HCT116 (cell line): ENCODE results near the gene SLC6A14. TPM values are rescaled to one million over a fixed set of nuclear protein-coding genes. Genes with fewer than 3 reads are reported as not detected.

Source experiments
- ATAC-seq: fragments of 200-7000 bp; cut with Tn5 transposase; 2 replicates; pipeline ENCODE4 v1.9.1; 2020; ENCODE audit warnings: mild to moderate bottlenecking, moderate library complexity
- BruUV-seq: library from RNA; stranded (reverse); fragments of 400-500 nt; replicated peaks from 2 replicates; lab custom pipeline; 2021; lab: Mats Ljungman, UMichigan
- CTCF ChIA-PET: fragments of 300-600 bp; sonication (Branson Sonifier 250); formaldehyde crosslinking; loops from one replicate; lab custom pipeline; 2021; ENCODE audit warnings: antibody characterized with exemption; lab: Charles Lee
- POLR2A ChIA-PET: fragments of 300-600, 350-600 bp; sonication (Branson Sonifier 250); formaldehyde crosslinking; loops from one replicate; lab custom pipeline; 2021; ENCODE audit warnings: antibody characterized with exemption; lab: Charles Lee
- RAD21 ChIA-PET, 2 experiments: fragments of 300-600 bp; sonication (Branson Sonifier 250); formaldehyde crosslinking; loops; one replicate each; lab custom pipeline; 2023; ENCODE audit warnings: low total read pairs in 2 of 2; ENCODE audit not compliant: uncharacterized antibody in 2 of 2, unreplicated experiment in 2 of 2, low non-redundant PET in 1 of 2; lab: Charles Lee
- DNase-seq: peaks from one replicate; pipeline ENCODE4 v3.0.0-alpha.2; 2010; ENCODE audit warnings: low read depth, low spot score
- H2AFZ ChIP-seq: fragments of 200-600 bp; shearing (Covaris generic), sonication (generic); 2 replicates; pipeline ENCODE4 v1.6.1; 2017; ENCODE audit warnings: low read depth, mixed run types, mixed read lengths, antibody characterized with exemption, low read length; ENCODE audit not compliant: poor library complexity, severe bottlenecking
- H3K27ac ChIP-seq: 2 replicates; pipeline ENCODE4 v1.5.1; 2012; ENCODE audit warnings: low read depth, low read length
- H3K27me3 ChIP-seq: fragments of 200-600 bp; sonication (generic); 2 replicates; pipeline ENCODE4 v1.6.1; 2016; ENCODE audit warnings: mixed run types, low read length, mixed read lengths; ENCODE audit not compliant: insufficient read depth
- H3K36me3 ChIP-seq, 2 experiments: fragments of 200-500 bp in 1 of 2; fragments of 200-600 bp in 1 of 2; sonication (Bioruptor generic) in 1 of 2; sonication (generic) in 1 of 2; 2 replicates each; pipeline versions ENCODE4 v1.5.1 to v1.6.1; 2014 to 2016; ENCODE audit warnings: low read length in 2 of 2, inconsistent platforms in 1 of 2, mixed read lengths in 1 of 2, mixed run types in 1 of 2; ENCODE audit not compliant: insufficient read depth in 2 of 2, control insufficient read depth in 1 of 2
- H3K4me1 ChIP-seq, 2 experiments: fragments of 200-600 bp in 1 of 2; sonication (generic) in 1 of 2; 2 replicates each; pipeline versions ENCODE4 v1.5.1 to v1.6.1; 2012 to 2017; ENCODE audit warnings: low read length in 2 of 2, inconsistent platforms in 1 of 2, mild to moderate bottlenecking in 1 of 2, mixed read lengths in 1 of 2, mixed run types in 1 of 2, moderate library complexity in 1 of 2; ENCODE audit not compliant: insufficient read depth in 2 of 2, control insufficient read depth in 1 of 2
- H3K4me2 ChIP-seq: fragments of 200-600 bp; sonication (generic); 2 replicates; pipeline ENCODE4 v1.6.1; 2017; ENCODE audit warnings: mixed run types, low read length, mixed read lengths
- H3K4me3 ChIP-seq, 2 experiments: fragments of 200-600 bp in 1 of 2; sonication (generic) in 1 of 2; replicated peaks in 1 of 2; 2 replicates each; pipeline ENCODE4 v1.5.1; 2011 to 2016; ENCODE audit warnings: low read length in 2 of 2, control low read depth in 1 of 2, low read depth in 1 of 2, mild to moderate bottlenecking in 1 of 2, mixed read lengths in 1 of 2, mixed run types in 1 of 2
- H3K79me2 ChIP-seq: fragments of 200-600 bp; sonication (generic); 2 replicates; pipeline ENCODE4 v1.6.1; 2017; ENCODE audit warnings: mild to moderate bottlenecking, mixed run types, low read length, moderate library complexity, mixed read lengths; ENCODE audit not compliant: insufficient read depth
- H3K9ac ChIP-seq: fragments of 200-600 bp; sonication (generic); 2 replicates; pipeline ENCODE4 v1.6.1; 2016; ENCODE audit warnings: low read length, mixed read lengths
- H3K9me2 ChIP-seq: fragments of 200-600 bp; sonication (generic), shearing (Covaris generic); 2 replicates; pipeline ENCODE4 v1.6.1; 2017; ENCODE audit warnings: mixed run types, mild to moderate bottlenecking, moderate library complexity; ENCODE audit not compliant: insufficient read depth
- H3K9me3 ChIP-seq, 2 experiments: fragments of 200-500 bp in 1 of 2; fragments of 200-600 bp in 1 of 2; sonication (Bioruptor generic) in 1 of 2; sonication (generic) in 1 of 2; 2 replicates each; pipeline ENCODE4 v1.6.1; 2014 to 2017; ENCODE audit warnings: low read length in 2 of 2, mixed read lengths in 2 of 2, inconsistent platforms in 1 of 2, low read depth in 1 of 2, mild to moderate bottlenecking in 1 of 2, mixed run types in 1 of 2, moderate library complexity in 1 of 2; ENCODE audit not compliant: control insufficient read depth in 1 of 2, insufficient read depth in 1 of 2
- H4K20me1 ChIP-seq: fragments of 200-600 bp; sonication (generic), shearing (Covaris generic); 2 replicates; pipeline ENCODE4 v1.6.1; 2017; ENCODE audit warnings: mixed run types, mild to moderate bottlenecking, moderate library complexity; ENCODE audit not compliant: insufficient read depth
- CTCF ChIP-seq, 3 experiments: fragments of 200-600 bp in 1 of 3; sonication (generic) in 1 of 3; IDR thresholded peaks in 2 of 3; conservative IDR thresholded peaks in 1 of 3; 2 replicates each; pipeline ENCODE4 v1.5.1; 2012 to 2017; ENCODE audit warnings: low read depth in 2 of 3, low read length in 2 of 3, antibody characterized with exemption in 1 of 3, borderline replicate concordance in 1 of 3, control low read depth in 1 of 3, mild to moderate bottlenecking in 1 of 3, mixed read lengths in 1 of 3, mixed run types in 1 of 3, moderate library complexity in 1 of 3; ENCODE audit not compliant: insufficient read depth in 1 of 3
- EGR1 ChIP-seq: IDR thresholded peaks from 2 replicates; pipeline ENCODE4 v1.6.1; 2012; ENCODE audit warnings: low read depth
- ELF1 ChIP-seq: IDR thresholded peaks from 2 replicates; pipeline ENCODE4 v1.6.1; 2012; ENCODE audit warnings: low read depth, borderline replicate concordance
- EZH2 ChIP-seq: fragments of 200-600 bp; sonication (generic); IDR thresholded peaks from 2 replicates; pipeline ENCODE4 v1.6.1; 2017; ENCODE audit warnings: antibody characterized with exemption, mixed run types
- EZH2phosphoT487 ChIP-seq: fragments of 200-600 bp; IDR thresholded peaks from 2 replicates; pipeline ENCODE4 v1.6.1; 2018; ENCODE audit warnings: antibody characterized with exemption, borderline replicate concordance
- POLR2AphosphoS5 ChIP-seq: IDR thresholded peaks from 2 replicates; pipeline ENCODE4 v1.6.1; 2011; ENCODE audit warnings: mild to moderate bottlenecking, low read depth, low read length, moderate library complexity
- RAD21 ChIP-seq: IDR thresholded peaks from 2 replicates; pipeline ENCODE4 v1.6.1; 2012; ENCODE audit warnings: low read depth, mild to moderate bottlenecking
- SIN3A ChIP-seq: IDR thresholded peaks from 2 replicates; pipeline ENCODE4 v1.6.1; 2012; ENCODE audit warnings: low read depth
- SP1 ChIP-seq: IDR thresholded peaks from 2 replicates; pipeline ENCODE4 v1.6.1; 2012; ENCODE audit warnings: low read depth
- TCF7L2 ChIP-seq: IDR thresholded peaks from 2 replicates; pipeline ENCODE4 v1.7.0; 2011; ENCODE audit warnings: borderline replicate concordance, inconsistent platforms; ENCODE audit not compliant: insufficient read depth, insufficient read length; ENCODE audit errors: extremely low read depth
- YY1 ChIP-seq: IDR thresholded peaks from 2 replicates; pipeline ENCODE4 v1.6.1; 2011; ENCODE audit warnings: low read length, low read depth, moderate library complexity, mild to moderate bottlenecking; ENCODE audit not compliant: insufficient replicate concordance; ENCODE audit errors: extremely low read depth
- ZFX ChIP-seq: fragments of 450-650 bp; IDR thresholded peaks from 2 replicates; pipeline ENCODE4 v1.6.1; 2017
- ZNF274 ChIP-seq: fragments of 200-500 bp; sonication (Bioruptor generic); IDR thresholded peaks from 2 replicates; pipeline ENCODE4 v1.6.1; 2014; ENCODE audit warnings: mild to moderate bottlenecking, low read depth, low read length, inconsistent platforms
- intact Hi-C: fragments of 100-400 bp; cut with micrococcal nuclease; formaldehyde crosslinking; loops from 2 replicates; pipeline ENCODE4 v1.10.0; 2022
- total RNA-seq: library from RNA; stranded (reverse); gene quantifications from one replicate; pipeline ENCODE4 v1.2.1, GENCODE V29; 2021; ENCODE audit not compliant: unreplicated experiment
- TF ChIP-seq, protein P1 (sequence below): IDR thresholded peaks from 2 replicates; pipeline ENCODE4 v1.6.1; 2012; ENCODE audit warnings: low read depth
- TF ChIP-seq, protein P2 (sequence below): IDR thresholded peaks from 2 replicates; pipeline ENCODE4 v1.6.1; 2012
- TF ChIP-seq, protein P3 (sequence below): IDR thresholded peaks from 2 replicates; pipeline ENCODE4 v1.6.1; 2011; ENCODE audit warnings: mild to moderate bottlenecking, low read length, moderate library complexity; ENCODE audit not compliant: insufficient replicate concordance; ENCODE audit errors: extremely low read depth

Gene SLC6A14
- total RNA-seq, 1 experiment from 2014 or later = 0.05 TPM

DNA sequence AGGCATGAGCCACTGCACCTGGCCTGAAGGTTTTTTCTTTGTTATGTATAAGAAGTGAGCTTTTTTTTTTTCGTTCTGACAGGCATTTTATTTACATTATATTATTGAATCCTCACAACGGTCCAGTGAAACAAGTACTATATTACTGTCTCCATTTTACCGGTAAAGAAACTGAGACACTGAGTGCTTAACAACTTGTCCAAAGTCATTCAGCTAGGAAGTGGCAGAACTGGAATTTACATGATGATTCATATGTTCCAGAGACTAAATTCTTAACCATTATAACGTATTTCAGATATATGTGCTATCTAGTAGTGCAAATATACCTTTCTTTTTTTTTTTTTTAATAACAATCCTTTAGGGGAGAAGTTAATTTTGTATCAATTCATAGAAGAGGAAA, 18.4 kb upstream of the SLC6A14 start:
- no peaks in the 10 kb centered on the region for H3K9me3 ChIP-seq
- no peak overlapping the region for H3K4me3 ChIP-seq
- no peaks in the 10 kb centered on the region for H3K27me3 ChIP-seq
- POLR2A ChIA-PET = no interaction called here
- H3K9me2 ChIP-seq = no peaks in the 10 kb centered on the region
- H3K4me2 ChIP-seq = no peak overlapping the region
- H4K20me1 ChIP-seq = no peaks in the 10 kb centered on the region
- H3K4me1 ChIP-seq = no peaks in the 10 kb centered on the region
- DNase-seq = no peak
- no peaks in the 10 kb centered on the region for H3K36me3 ChIP-seq
- CTCF ChIA-PET = no interaction called here
- BruUV-seq = no TSS peak
- TF ChIP-seq EZH2phosphoT487 (no peak), EGR1 (no peak), RAD21 (no peak), ELF1 (no peak), ZFX (no peak), YY1 (no peak), POLR2AphosphoS5 (no peak), TCF7L2 (no peak), ZNF274 (no peak), SP1 (no peak), EZH2 (no peak), SIN3A (no peak), CTCF (IDR thresholded peaks at IDR 0.05 in 2 of 3, conservative IDR thresholded peaks at IDR 0.05 in 1 of 3; ENCODE audit: borderline replicate concordance in 1 of 3, insufficient read depth in 1 of 3, low read depth in 2 of 3, low read length in 2 of 3) (no peak)
- TF ChIP-seq, protein P1, sequence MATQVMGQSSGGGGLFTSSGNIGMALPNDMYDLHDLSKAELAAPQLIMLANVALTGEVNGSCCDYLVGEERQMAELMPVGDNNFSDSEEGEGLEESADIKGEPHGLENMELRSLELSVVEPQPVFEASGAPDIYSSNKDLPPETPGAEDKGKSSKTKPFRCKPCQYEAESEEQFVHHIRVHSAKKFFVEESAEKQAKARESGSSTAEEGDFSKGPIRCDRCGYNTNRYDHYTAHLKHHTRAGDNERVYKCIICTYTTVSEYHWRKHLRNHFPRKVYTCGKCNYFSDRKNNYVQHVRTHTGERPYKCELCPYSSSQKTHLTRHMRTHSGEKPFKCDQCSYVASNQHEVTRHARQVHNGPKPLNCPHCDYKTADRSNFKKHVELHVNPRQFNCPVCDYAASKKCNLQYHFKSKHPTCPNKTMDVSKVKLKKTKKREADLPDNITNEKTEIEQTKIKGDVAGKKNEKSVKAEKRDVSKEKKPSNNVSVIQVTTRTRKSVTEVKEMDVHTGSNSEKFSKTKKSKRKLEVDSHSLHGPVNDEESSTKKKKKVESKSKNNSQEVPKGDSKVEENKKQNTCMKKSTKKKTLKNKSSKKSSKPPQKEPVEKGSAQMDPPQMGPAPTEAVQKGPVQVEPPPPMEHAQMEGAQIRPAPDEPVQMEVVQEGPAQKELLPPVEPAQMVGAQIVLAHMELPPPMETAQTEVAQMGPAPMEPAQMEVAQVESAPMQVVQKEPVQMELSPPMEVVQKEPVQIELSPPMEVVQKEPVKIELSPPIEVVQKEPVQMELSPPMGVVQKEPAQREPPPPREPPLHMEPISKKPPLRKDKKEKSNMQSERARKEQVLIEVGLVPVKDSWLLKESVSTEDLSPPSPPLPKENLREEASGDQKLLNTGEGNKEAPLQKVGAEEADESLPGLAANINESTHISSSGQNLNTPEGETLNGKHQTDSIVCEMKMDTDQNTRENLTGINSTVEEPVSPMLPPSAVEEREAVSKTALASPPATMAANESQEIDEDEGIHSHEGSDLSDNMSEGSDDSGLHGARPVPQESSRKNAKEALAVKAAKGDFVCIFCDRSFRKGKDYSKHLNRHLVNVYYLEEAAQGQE = no peak
- TF ChIP-seq, protein P2, sequence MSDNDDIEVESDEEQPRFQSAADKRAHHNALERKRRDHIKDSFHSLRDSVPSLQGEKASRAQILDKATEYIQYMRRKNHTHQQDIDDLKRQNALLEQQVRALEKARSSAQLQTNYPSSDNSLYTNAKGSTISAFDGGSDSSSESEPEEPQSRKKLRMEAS = no peak
- TF ChIP-seq, protein P3, sequence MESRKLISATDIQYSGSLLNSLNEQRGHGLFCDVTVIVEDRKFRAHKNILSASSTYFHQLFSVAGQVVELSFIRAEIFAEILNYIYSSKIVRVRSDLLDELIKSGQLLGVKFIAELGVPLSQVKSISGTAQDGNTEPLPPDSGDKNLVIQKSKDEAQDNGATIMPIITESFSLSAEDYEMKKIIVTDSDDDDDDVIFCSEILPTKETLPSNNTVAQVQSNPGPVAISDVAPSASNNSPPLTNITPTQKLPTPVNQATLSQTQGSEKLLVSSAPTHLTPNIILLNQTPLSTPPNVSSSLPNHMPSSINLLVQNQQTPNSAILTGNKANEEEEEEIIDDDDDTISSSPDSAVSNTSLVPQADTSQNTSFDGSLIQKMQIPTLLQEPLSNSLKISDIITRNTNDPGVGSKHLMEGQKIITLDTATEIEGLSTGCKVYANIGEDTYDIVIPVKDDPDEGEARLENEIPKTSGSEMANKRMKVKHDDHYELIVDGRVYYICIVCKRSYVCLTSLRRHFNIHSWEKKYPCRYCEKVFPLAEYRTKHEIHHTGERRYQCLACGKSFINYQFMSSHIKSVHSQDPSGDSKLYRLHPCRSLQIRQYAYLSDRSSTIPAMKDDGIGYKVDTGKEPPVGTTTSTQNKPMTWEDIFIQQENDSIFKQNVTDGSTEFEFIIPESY = no peak
- no peaks in the 10 kb centered on the region for H3K79me2 ChIP-seq
- intact Hi-C loops = no loop called here
- H2AFZ ChIP-seq = no peak overlapping the region
- no peak overlapping the region for H3K27ac ChIP-seq
- H3K9ac ChIP-seq = no peak overlapping the region
- no peak for ATAC-seq
- RAD21 ChIA-PET = no interaction called here
